Measurements from ENCODE around the gene BAIAP2L2. TPM values are rescaled to one million over a fixed set of nuclear protein-coding genes. Genes with fewer than 3 reads are reported as not detected.

The BAIAP2L2 gene
- total RNA-seq, 1 donor from 2014 or later = 6.5 TPM

GRCh38 chr22:38109371-38110001, 998 bp downstream of the BAIAP2L2 start:
- H3K4me1 Mint-ChIP-seq (ENCODE audit: low read depth) = peaks cover 13% of the 10 kb centered on the region
- no peak for DNase-seq (ENCODE audit: low spot score, unreplicated experiment)
- H3K4me3 Mint-ChIP-seq (ENCODE audit: low read depth) = no peak overlapping the region
- H3K36me3 Mint-ChIP-seq (ENCODE audit: insufficient read depth) = peaks cover 3% of the 10 kb centered on the region
- peaks cover 2% of the 10 kb centered on the region for H3K27me3 Mint-ChIP-seq
- peak overlapping the region; percentile 95 for H3K27ac Mint-ChIP-seq
- no peak for TF ChIP-seq CTCF (IDR thresholded peaks at IDR 0.05; ENCODE audit: unreplicated experiment)
- no peaks in the 10 kb centered on the region for H3K9me3 Mint-ChIP-seq (ENCODE audit: low read depth)

GRCh38 chr22:38108561-38109319, 1.7 kb downstream of the BAIAP2L2 start:
- DNase-seq (ENCODE audit: low spot score, unreplicated experiment) = no peak
- no peaks in the 10 kb centered on the region for H3K9me3 Mint-ChIP-seq (ENCODE audit: low read depth)
- TF ChIP-seq CTCF (IDR thresholded peaks at IDR 0.05; ENCODE audit: unreplicated experiment) = no peak
- H3K4me3 Mint-ChIP-seq (ENCODE audit: low read depth) = no peak overlapping the region
- no peaks in the 10 kb centered on the region for H3K27me3 Mint-ChIP-seq
- H3K27ac Mint-ChIP-seq = peak overlapping the region; percentile 90
- peaks cover 12% of the 10 kb centered on the region for H3K4me1 Mint-ChIP-seq (ENCODE audit: low read depth)
- H3K36me3 Mint-ChIP-seq (ENCODE audit: insufficient read depth) = peaks cover 2% of the 10 kb centered on the region

- TF ChIP-seq CTCF (IDR thresholded peaks at IDR 0.05; ENCODE audit: unreplicated experiment) = no peak
- Mint-ChIP-seq H3K4me3 (ENCODE audit: low read depth) (no peak overlapping the region), H3K4me1 (ENCODE audit: low read depth) (peaks cover 12% of the 10 kb centered on the region), H3K36me3 (ENCODE audit: insufficient read depth) (peaks cover 2% of the 10 kb centered on the region), H3K27me3 (no peaks in the 10 kb centered on the region), H3K27ac (no peak overlapping the region), H3K9me3 (ENCODE audit: low read depth) (no peaks in the 10 kb centered on the region)
- DNase-seq (ENCODE audit: low spot score, unreplicated experiment) = no peak
Measured at GRCh38 chr22:38107692-38108515, 2.6 kb downstream of the BAIAP2L2 start.

GRCh38 chr22:38106814-38107578, 3.5 kb downstream of the BAIAP2L2 start:
- Mint-ChIP-seq H3K9me3 (ENCODE audit: low read depth) (no peaks in the 10 kb centered on the region), H3K4me1 (ENCODE audit: low read depth) (peaks cover 10% of the 10 kb centered on the region), H3K27ac (no peak overlapping the region), H3K36me3 (ENCODE audit: insufficient read depth) (no peaks in the 10 kb centered on the region), H3K4me3 (ENCODE audit: low read depth) (no peak overlapping the region), H3K27me3 (no peaks in the 10 kb centered on the region)
- TF ChIP-seq CTCF (IDR thresholded peaks at IDR 0.05; ENCODE audit: unreplicated experiment) = no peak
- no peak for DNase-seq (ENCODE audit: low spot score, unreplicated experiment)
